ENCODE measurements around the gene TSACC.

Gene TSACC

GRCh38 chr1:156376146-156376545, 37.8 kb downstream of the TSACC start:
- no peak for TF ChIP-seq CTCF (IDR thresholded peaks at IDR 0.05; ENCODE audit: borderline replicate concordance, insufficient read depth, low read depth, low read length)
- no peak overlapping the region for H3K4me3 ChIP-seq (ENCODE audit: low read depth, low read length)

DNA sequence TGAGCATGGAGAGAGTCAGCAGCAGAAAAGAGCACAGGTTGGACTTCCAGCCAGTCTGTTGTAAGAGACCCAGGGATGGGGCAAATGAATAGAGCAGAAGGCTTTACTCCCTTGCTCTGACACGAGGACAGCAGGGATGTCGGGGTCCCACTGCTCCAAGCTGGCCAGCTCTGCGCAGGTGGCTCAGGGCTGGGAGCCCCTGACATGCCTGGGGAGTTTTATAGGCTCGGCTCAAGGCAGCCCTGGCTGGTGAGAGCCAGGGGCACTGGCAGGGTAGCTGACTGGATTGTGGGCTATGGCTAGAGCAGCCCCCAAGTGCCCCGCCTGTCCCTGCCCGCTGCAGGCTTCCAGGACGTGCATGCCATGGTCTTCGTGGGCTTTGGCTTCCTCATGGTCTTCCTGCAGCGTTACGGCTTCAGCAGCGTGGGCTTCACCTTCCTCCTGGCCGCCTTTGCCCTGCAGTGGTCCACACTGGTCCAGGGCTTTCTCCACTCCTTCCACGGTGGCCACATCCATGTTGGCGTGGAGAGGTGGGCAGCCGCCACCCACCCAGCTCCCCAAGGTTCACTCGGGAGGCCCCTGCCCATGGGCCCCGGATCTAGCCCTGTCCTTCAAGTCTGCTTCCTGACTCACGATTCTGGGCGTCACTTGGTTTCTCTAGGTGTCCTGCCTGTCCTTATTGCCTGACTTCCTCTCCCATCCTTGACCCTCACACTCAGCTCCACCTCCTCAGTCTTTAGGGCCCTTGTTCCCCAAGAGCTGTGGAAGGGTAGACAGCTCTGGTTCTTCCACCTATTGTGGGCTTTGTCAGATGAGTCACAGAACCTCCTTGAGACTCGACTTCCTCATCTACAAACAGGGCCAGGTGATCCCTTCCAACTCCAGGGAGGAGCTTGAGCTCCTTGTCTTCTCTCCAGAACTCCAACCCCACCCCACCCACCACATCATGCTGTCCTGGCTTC, 38.9 kb downstream of the TSACC start:
- no peak for TF ChIP-seq CTCF (IDR thresholded peaks at IDR 0.05; ENCODE audit: borderline replicate concordance, insufficient read depth, low read depth, low read length)
- no peak overlapping the region for H3K4me3 ChIP-seq (ENCODE audit: low read depth, low read length)

- TF ChIP-seq CTCF (IDR thresholded peaks at IDR 0.05; ENCODE audit: borderline replicate concordance, insufficient read depth, low read depth, low read length): no peak
- no peak overlapping the region for H3K4me3 ChIP-seq (ENCODE audit: low read depth, low read length)
These were observed 40.2 kb downstream of the TSACC start for GRCh38 chr1:156378557-156378956.

DNA sequence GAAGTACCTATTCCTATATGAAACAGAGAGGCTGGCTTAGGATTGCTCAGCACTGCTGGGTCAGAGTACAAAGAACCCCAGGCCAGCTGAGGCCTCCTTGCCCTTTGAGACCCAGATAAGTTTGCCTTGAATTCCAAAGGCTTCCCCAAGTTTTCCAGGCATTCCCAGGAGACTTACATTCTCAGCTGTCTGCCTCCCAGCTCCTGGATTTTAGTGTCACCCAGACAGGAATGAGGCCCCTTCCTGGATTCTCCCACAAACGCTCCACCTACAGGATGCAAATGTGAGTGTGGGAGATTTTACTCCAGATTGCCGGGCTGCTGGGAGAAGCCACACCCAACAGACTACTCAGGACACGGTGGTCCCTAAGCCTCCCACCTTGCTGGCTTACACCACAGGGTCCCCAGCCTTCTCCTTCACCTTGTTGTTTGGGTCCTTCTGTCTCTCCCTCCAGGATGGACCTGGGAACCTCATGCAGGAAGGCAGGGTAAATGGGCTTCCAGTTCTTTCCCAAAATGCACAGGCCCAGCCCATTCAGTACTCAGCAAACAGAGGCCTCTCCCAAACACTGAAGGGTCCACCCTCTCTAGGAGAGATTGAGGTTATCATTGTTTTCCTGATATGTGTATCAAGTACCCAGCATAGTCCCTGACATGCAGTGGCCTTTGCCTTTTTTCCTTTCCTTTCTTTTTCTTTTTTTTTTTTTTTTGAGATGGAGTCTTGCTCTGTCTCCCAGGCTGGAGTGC, 41.3 kb downstream of the TSACC start:
- H3K4me3 ChIP-seq (ENCODE audit: low read depth, low read length): no peak overlapping the region
- no peak for TF ChIP-seq CTCF (IDR thresholded peaks at IDR 0.05; ENCODE audit: borderline replicate concordance, insufficient read depth, low read depth, low read length)

- no peak for TF ChIP-seq CTCF (IDR thresholded peaks at IDR 0.05; ENCODE audit: borderline replicate concordance, insufficient read depth, low read depth, low read length)
- no peak overlapping the region for H3K4me3 ChIP-seq (ENCODE audit: low read depth, low read length)
These were observed 44.2 kb downstream of the TSACC start for GRCh38 chr1:156382561-156382960.

GRCh38 chr1:156383023-156383422, 44.7 kb downstream of the TSACC start:
- H3K4me3 ChIP-seq (ENCODE audit: low read depth, low read length): no peak overlapping the region
- peak; percentile 98 for TF ChIP-seq CTCF (IDR thresholded peaks at IDR 0.05; ENCODE audit: borderline replicate concordance, insufficient read depth, low read depth, low read length)
